ENCODE data around the gene HPCA. TPM values are rescaled to one million over a fixed set of nuclear protein-coding genes. Genes with fewer than 3 reads are reported as not detected.

HPCA gene
- total RNA-seq (2014; rRNA removed; shearing (Covaris generic)): 0.89 and 2.6 TPM in 2 replicates

DNA sequence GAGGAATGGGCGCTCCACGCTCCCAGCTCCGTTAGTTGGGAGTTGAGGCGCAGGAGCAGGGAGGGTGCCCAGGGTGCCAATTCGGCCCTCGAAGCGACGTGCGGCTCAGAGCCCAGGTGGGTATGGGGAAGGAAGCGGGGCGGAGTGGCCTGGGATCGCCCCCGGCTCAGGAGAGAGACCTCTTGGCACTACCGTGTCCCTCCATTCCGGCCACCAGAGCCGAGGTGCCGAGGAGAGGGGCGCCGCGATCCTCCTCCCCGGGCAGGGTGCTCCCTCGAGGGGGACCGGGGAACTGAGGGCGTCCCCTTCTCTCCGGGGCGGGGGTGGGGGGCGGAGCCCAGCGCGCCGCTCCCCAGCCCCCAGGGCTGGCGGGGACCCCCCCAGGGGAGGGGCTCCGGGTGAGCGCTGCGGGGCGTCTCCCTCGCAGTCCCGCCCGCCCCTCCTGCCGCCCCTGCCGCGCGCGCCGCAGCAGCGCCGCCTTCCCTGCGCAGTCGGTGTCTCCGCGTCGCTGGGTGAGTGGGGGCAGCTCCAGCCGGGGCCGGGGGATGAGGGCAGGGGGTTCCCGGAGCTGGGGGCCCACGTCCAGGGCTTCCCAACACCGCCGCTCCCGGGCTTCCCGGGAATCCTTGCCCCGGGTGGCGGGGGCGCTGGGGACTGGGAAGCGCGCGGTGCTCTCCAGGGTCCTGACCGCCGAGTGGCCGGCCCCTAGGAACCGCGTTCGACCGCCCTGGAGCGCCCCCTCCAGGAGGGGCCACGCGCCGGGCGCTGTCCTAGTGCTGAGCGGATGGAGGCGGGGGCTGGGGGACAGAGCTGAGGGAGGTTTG, at the start of gene HPCA:
HPCA (plus strand) TSS at position 488 of the 824 bp plus-strand sequence. CDS start 2,408 bp downstream, outside the sequence.
- Histone ChIP-seq H3K27me3 (ENCODE audit: control insufficient read depth, insufficient read depth, low read length) (peaks cover 60% of the 10 kb centered on the region), H3K4me3 (ENCODE audit: insufficient read depth, low read depth, low read length) (peak within 1 kb of the TSS; percentile 12; the same call in 1 of the 2 replicates)
- peak; percentile 97 for DNase-seq

DNA sequence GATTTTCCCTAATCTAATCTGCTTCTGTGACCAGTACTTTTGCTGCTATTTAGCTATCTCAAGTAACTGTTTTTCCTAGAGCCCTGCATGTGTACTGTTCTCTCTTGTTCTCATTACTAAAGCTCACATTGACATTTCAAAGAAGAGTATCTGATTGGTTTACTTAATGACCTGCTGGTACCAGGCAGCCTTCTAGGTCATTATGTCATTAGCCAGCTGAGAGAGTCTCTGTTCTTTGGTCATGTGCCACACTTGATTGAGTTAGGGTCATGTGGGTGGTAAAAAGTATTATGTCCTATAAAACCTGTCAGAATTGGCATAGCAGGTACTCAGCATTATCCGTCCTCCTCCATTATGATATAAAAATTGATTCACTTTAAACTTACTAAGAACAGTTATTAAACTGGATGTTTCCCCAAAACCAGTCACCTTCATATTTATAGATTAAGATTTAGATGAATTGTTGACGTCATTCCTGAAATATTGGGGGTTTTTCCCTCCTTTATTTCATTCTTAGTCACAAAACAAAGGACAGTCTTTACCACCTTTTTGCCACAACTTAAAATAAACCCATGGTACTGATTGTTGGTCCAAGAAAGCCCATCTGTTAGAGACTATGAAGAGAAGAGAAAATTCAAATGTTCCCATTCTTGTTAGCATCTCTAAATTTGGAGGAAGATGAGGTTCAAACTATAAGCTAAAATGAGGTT, 37.8 kb upstream of the HPCA start:
- Histone ChIP-seq H3K36me3 (replicated peaks; ENCODE audit: control insufficient read depth, insufficient read depth, low read length) (peaks cover 1% of the 10 kb centered on the region), H3K4me3 (ENCODE audit: insufficient read depth, low read depth, low read length) (no peak overlapping the region), H3K27me3 (ENCODE audit: control insufficient read depth, insufficient read depth, low read length) (no peaks in the 10 kb centered on the region)
- no peak for DNase-seq

More for the DNA sequence above, at the start of gene HPCA:
- H3K36me3 ChIP-seq (replicated peaks; ENCODE audit: control insufficient read depth, insufficient read depth, low read length): no peaks in the 10 kb centered on the region

DNA sequence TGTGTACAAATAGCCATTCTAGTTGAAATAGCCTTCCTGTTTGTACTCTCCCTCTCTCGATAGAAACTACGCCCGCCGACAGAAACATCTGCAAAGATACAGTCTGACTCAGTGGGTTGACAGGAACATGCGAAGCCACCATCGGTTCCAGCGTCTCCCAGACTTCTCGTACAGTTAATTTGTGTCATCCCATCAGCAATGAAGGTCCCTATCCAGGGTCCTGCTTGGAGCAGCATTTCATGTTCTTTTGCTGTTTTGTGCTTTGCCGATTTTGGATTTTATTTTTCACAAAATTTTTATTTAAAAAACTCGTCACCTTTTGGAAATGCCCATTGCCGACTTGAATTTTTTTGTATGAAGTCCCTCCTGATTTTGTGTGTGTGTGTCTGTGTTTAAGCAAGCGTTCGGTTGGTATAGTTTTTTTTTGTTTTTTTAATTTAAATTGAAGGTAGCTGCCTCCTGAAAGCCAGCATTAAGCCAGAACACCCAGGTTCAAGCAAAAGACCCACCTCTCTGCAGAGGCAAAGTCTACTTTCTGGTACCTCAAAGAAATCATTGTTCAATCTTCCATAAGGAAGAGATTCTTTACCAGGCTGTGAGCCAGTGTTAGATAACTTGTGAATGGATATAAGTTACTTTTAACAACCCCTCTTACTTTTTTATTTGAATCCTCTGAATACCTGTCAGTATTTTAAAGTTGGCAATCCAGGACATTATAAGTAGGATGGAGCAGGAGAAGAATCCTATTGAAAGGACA, 30.3 kb upstream of the HPCA start:
- Histone ChIP-seq H3K27me3 (ENCODE audit: control insufficient read depth, insufficient read depth, low read length) (no peaks in the 10 kb centered on the region), H3K36me3 (replicated peaks; ENCODE audit: control insufficient read depth, insufficient read depth, low read length) (peaks cover 1% of the 10 kb centered on the region), H3K4me3 (ENCODE audit: insufficient read depth, low read depth, low read length) (no peak overlapping the region)
- no peak for DNase-seq

DNA sequence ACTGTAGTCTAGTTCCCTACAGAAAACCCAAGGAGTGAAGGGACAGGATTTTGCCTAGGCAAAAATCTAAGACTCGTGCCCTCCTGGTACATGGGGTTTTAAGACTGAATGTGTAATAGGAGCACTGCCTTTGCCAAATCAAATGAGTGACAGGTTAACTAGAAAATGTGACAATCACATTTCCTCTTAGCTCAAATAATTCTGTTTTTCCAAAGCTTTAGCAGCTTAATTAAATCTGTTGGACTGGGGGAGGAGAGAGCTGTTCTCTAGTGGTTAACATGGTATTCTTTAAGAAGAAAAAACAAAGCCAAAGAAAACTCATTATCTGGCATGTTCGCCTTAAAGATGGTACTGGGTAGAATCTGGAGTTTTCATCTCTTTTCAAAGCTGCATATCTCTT, 28.2 kb upstream of the HPCA start:
- peaks cover 2% of the 10 kb centered on the region for H3K36me3 ChIP-seq (replicated peaks; ENCODE audit: control insufficient read depth, insufficient read depth, low read length)
- no peak overlapping the region for H3K4me3 ChIP-seq (ENCODE audit: insufficient read depth, low read depth, low read length)
- DNase-seq: no peak
- no peaks in the 10 kb centered on the region for H3K27me3 ChIP-seq (ENCODE audit: control insufficient read depth, insufficient read depth, low read length)

DNA sequence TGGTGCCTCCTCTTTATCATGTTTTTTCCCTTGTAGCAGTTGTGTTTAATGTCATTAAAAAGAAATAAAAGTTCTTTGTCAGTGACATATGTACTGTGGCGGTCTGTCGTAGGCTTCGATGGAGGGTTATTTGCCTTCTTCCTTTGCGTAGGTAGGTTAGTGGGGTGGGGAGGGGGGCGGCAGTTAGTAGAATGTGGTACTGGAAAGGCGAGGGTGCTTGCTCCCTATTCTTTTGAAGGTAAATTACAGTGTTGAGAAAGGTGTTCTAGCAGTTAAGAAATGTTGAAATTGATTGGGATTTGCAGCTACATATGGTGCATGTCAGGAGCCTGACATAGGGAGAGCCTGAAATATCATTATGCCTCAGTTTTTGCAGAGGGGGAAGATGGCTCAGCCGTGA, 27.5 kb upstream of the HPCA start:
- no peak for DNase-seq
- Histone ChIP-seq H3K4me3 (ENCODE audit: insufficient read depth, low read depth, low read length) (no peak overlapping the region), H3K36me3 (replicated peaks; ENCODE audit: control insufficient read depth, insufficient read depth, low read length) (peaks cover 2% of the 10 kb centered on the region), H3K27me3 (ENCODE audit: control insufficient read depth, insufficient read depth, low read length) (no peaks in the 10 kb centered on the region)

DNA sequence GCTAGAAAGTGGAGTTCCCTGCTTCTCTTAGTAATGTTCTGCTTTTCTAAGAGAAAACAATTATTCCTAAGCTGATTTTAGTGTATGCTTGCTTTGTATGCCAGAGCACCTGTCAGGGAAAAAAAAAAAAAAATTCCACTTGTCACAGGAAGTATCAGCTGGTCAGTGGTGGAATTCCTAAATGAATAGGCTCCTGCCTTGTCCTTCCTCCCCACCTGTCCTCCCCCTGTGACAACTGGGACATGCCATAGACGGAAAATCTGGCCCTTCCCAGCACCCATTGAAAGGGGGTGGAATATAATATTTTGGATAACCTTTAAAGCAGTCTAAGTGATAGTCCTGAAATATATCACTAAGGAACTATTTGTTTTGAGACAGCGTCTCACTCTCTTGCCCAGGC, 26.4 kb upstream of the HPCA start:
- DNase-seq: no peak
- Histone ChIP-seq H3K27me3 (ENCODE audit: control insufficient read depth, insufficient read depth, low read length) (no peaks in the 10 kb centered on the region), H3K4me3 (ENCODE audit: insufficient read depth, low read depth, low read length) (no peak overlapping the region), H3K36me3 (replicated peaks; ENCODE audit: control insufficient read depth, insufficient read depth, low read length) (peaks cover 2% of the 10 kb centered on the region)

DNA sequence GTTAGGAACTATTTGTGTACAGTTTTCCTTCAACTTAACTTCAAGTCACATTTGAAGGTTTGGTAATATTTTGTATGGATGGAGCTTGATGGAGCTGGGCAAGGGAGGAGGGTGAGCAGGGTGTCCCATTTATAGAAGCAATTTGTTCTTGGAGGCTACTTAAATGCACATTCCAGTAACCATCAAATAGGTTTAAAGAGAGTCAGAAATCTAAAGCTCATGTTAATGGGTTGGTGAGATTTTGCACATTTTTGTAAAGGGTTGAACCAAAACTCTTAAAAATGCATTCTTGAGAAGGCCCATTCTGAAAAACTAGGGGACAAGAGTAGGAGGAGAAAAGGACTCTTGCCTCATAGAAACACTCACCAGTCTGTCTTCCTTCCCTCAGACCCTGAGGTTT, 25.7 kb upstream of the HPCA start:
- no peaks in the 10 kb centered on the region for H3K27me3 ChIP-seq (ENCODE audit: control insufficient read depth, insufficient read depth, low read length)
- DNase-seq: no peak
- H3K4me3 ChIP-seq (ENCODE audit: insufficient read depth, low read depth, low read length): no peak overlapping the region
- peaks cover 2% of the 10 kb centered on the region for H3K36me3 ChIP-seq (replicated peaks; ENCODE audit: control insufficient read depth, insufficient read depth, low read length)

DNA sequence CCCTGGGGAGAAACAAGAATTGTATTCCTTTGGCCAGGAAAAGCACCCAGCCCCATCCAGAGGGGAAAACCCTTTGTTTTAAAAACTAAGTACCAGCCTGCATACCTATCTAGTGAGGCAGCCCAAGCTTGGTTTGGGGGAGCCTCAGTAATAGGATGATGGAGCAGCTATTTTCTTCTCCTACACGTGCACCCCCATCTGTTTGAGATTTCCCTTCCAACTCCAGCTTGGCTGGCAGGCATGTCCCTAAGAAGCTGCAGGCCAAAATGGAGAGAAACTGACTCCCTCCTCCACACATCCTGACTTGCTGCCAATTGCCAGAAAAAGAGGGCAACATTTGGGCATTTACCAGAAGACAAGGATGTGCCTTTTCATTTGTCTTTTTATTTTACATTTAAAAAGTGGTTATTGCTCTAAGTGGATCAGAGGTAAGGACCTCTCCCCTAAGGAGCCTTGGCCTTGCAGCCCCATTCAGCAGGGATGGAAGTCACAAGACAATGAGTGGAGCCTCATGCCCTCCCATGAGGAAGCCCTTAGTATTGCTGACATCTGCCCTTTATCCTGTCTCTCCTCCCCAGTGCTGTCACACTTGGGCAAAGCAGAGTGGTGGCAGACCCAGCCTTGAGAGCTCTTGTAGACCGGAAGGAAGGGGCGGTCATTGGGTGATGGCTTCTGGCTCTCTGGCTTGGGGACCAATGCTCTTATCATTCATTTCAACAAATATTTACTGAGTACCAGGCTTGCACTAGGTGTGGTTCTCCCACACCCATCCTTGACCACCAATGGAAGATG, 24.2 kb upstream of the HPCA start:
- Histone ChIP-seq H3K4me3 (ENCODE audit: insufficient read depth, low read depth, low read length) (no peak overlapping the region), H3K27me3 (ENCODE audit: control insufficient read depth, insufficient read depth, low read length) (no peaks in the 10 kb centered on the region), H3K36me3 (replicated peaks; ENCODE audit: control insufficient read depth, insufficient read depth, low read length) (peaks cover 2% of the 10 kb centered on the region)
- no peak for DNase-seq

DNA sequence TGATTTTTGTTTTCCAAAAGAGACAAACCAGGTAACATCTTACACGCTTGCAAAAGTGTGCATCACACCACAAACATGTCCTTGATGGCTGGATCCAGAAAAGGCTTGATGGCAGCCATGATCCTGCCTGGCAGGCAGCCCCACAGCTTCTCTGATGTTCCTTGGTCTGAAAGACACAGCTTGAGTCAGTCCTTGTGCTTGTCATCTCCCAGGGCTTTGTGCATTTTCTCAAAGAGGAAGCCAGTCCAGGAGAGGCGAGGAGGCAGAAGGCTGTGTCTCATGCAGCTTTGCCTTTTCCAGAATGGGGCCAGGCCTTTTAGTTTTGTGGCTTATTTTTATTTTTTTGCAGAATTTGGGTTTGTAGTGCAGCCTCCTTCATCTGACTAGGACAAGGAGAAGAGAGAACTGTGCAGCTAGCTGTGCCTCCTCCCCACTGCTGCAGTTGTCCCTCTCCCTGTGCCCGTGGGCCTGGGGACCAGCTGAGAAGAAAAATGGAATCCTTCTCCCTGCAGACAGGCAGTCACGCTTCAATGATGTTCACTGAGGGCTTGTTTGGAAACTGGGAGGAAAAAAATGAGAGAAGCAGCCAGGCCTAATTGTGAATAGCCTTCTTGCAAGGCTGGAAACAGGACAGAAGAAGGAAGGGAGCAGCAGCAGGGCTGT, 22.9 kb upstream of the HPCA start:
- no peak for DNase-seq
- H3K36me3 ChIP-seq (replicated peaks; ENCODE audit: control insufficient read depth, insufficient read depth, low read length): peaks cover 2% of the 10 kb centered on the region
- peaks cover 1% of the 10 kb centered on the region; the same call in 1 of the 2 replicates for H3K27me3 ChIP-seq (ENCODE audit: control insufficient read depth, insufficient read depth, low read length)
- H3K4me3 ChIP-seq (ENCODE audit: insufficient read depth, low read depth, low read length): no peak overlapping the region

DNA sequence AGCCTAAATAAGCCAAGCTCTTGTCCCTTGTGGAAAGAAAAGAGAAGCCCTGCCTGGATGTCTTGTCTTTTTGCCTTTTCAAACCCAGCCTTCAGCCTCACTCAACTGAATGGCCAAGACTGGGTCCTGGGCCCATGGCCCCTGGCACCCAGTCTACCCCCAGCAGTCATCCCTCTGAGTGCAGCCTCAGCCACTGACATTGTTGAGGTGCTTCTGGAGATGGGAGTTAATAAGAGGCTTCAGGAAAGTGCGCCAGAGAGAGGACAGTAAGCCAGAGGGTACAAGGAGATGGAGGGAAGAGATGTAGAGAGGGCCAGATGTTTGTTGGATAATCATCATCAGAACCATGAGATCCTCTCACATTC, 22.4 kb upstream of the HPCA start:
- no peak overlapping the region for H3K4me3 ChIP-seq (ENCODE audit: insufficient read depth, low read depth, low read length)

DNA sequence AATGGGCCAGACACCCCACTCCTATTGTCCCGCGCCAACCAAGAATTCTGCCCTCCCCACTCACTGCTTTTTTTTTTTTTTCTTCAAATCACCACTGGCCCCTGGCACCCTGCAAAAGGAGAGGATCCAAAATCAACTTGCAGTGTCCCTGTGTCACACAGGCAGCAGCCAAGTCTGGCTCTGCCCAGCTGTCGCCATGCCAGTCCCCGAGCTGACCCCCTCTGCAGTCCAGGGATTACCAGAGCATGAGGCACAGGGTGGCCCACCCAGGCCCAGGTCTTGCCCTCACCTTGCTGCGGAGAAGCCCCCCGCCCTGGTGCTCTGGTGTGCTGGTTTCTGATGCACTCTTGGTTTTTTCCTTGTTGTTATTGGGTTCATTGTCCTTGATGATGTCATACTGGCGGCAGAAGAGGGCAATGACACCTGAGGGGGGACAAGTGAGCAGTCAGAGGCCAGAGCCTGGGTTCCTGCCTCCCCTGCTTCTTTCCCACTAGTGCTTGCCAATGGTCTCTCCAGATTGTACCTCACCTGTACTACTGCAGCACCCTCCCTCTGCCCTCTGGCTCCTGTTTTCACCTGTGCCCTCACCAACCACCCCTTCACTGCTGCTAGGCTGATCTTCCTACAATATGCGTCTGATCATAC, 21.8 kb upstream of the HPCA start:
- Histone ChIP-seq H3K4me3 (ENCODE audit: insufficient read depth, low read depth, low read length) (no peak overlapping the region), H3K36me3 (replicated peaks; ENCODE audit: control insufficient read depth, insufficient read depth, low read length) (peaks cover 2% of the 10 kb centered on the region), H3K27me3 (ENCODE audit: control insufficient read depth, insufficient read depth, low read length) (peaks cover 7% of the 10 kb centered on the region)
- no peak for DNase-seq

More for the DNA sequence above, 22.4 kb upstream of the HPCA start:
- DNase-seq: no peak
- peaks cover 2% of the 10 kb centered on the region for H3K36me3 ChIP-seq (replicated peaks; ENCODE audit: control insufficient read depth, insufficient read depth, low read length)
- H3K27me3 ChIP-seq (ENCODE audit: control insufficient read depth, insufficient read depth, low read length): peaks cover 2% of the 10 kb centered on the region

DNA sequence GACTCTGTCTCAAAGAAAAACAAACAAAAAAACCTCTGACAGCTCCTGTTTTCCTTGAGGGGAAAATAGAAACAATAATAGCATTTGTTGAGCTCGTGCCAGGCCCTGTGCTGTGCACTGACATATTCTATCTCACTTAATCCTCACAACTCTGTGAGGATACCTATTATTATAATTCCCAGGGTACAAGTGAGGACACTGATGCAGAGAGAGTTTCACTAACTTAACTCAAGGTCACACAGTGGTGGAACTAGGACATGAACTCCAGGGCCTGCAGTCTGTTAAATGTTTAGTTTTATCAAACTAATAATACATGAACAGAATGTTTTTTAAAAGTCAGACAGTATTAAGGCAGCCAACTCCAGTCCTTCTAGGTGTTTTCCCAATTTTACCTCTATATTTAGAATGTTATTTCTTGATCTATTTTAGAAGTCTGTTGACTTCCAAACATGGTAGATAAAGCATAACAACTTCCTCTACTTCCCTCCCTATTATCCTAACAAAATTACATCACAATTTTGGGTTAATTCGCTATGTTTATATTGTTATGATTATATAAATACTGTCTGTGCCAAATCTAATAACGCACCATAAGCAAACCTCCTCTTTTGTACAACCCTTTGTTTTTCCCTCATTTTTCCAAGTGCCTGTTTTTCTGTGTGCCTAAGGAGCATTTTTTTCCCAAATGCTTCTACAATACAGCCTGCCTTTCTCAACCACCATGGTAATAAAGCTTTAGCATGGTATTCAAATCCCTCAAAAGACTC, 20.5 kb upstream of the HPCA start:
- no peak overlapping the region for H3K4me3 ChIP-seq (ENCODE audit: insufficient read depth, low read depth, low read length)
- H3K36me3 ChIP-seq (replicated peaks; ENCODE audit: control insufficient read depth, insufficient read depth, low read length): peaks cover 2% of the 10 kb centered on the region
- no peak for DNase-seq

DNA sequence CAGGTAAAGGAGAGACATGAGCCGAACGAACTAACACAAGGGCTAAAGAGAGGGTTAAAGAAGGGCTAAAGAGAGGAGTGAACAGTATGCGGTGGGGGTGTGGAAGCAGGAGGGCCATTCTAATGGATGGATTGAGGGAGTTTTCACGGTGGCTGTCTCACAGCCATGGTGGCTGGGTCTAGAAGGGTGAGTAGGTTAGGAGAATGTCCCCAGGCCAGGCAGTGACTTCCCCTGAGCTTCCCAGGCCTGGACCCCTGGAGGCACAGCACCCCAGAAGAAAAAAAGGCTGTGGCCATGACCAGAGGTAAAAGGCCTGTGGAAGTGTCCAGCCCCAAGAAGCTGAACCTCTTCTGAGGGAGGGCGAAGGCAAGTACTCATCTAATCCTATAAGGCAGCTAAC, 19.1 kb upstream of the HPCA start:
- H3K36me3 ChIP-seq (replicated peaks; ENCODE audit: control insufficient read depth, insufficient read depth, low read length): peaks cover 2% of the 10 kb centered on the region
- peaks cover 31% of the 10 kb centered on the region for H3K27me3 ChIP-seq (ENCODE audit: control insufficient read depth, insufficient read depth, low read length)
- DNase-seq: no peak
- H3K4me3 ChIP-seq (ENCODE audit: insufficient read depth, low read depth, low read length): no peak overlapping the region

More for the DNA sequence above, 20.5 kb upstream of the HPCA start:
- H3K27me3 ChIP-seq (ENCODE audit: control insufficient read depth, insufficient read depth, low read length): peaks cover 18% of the 10 kb centered on the region

All from H7 (cell line).